D721Med (cell line): Measurements from ENCODE around the gene MAP2.
A peak's percentile ranks its signal among the peaks of the same experiment; 100 is the strongest.

Source experiments
- DNase-seq: peaks from one replicate; pipeline ENCODE4 v3.0.0; 2011; ENCODE audit warnings: low spot score; ENCODE audit not compliant: insufficient read length
- FAIRE-seq: peaks from 2 replicates; lab custom pipeline; 2011; peaks lifted over from hg19 to GRCh38; lab: Jason Lieb, UNC
- CTCF ChIP-seq: IDR thresholded peaks from 2 replicates; pipeline ENCODE4 v1.5.1; 2012; ENCODE audit warnings: mild to moderate bottlenecking, control low read depth; ENCODE audit not compliant: insufficient read depth; ENCODE audit errors: missing control alignments

MAP2 gene

GRCh38 chr2:209388446-209389037, 35.3 kb upstream of the MAP2 start:
- DNase-seq = no peak
- FAIRE-seq = peak; percentile 29
- TF ChIP-seq CTCF = no peak

GRCh38 chr2:209389171-209389618, 34.7 kb upstream of the MAP2 start:
- FAIRE-seq = peak; percentile 97
- TF ChIP-seq CTCF = no peak
- no peak for DNase-seq

GRCh38 chr2:209390839-209391238, 33.0 kb upstream of the MAP2 start:
- DNase-seq (no peak), FAIRE-seq (no peak)
- TF ChIP-seq CTCF = no peak

- FAIRE-seq (no peak), DNase-seq (no peak)
- TF ChIP-seq CTCF = no peak
Observed at GRCh38 chr2:209391776-209392401, 32.0 kb upstream of the MAP2 start.

GRCh38 chr2:209395229-209395628, 28.6 kb upstream of the MAP2 start:
- no peak for TF ChIP-seq CTCF
- DNase-seq (no peak), FAIRE-seq (no peak)

- DNase-seq (no peak), FAIRE-seq (no peak)
- TF ChIP-seq CTCF = no peak
Observed at GRCh38 chr2:209395652-209396051, 28.2 kb upstream of the MAP2 start.

GRCh38 chr2:209398463-209398862, 25.4 kb upstream of the MAP2 start:
- no peak for FAIRE-seq
- TF ChIP-seq CTCF = no peak
- DNase-seq = no peak
